T47D (cell line): Measurements from ENCODE around the gene MPND.
A peak's percentile ranks its signal among the peaks of the same experiment; 100 is the strongest.

Source experiments
- DNase-seq, 2 experiments: peaks; one replicate each; pipeline versions ENCODE4 v3.0.0 to v3.0.0-alpha.2; 2011 to 2012; ENCODE audit warnings: low read depth in 1 of 2, low spot score in 1 of 2
- JUND ChIP-seq: IDR thresholded peaks from 2 replicates; pipeline ENCODE4 v1.6.1; 2012; ENCODE audit warnings: low read depth
- in situ Hi-C: cut with HindIII; loops from 2 replicates; pipeline ENCODE4 v1.10.0; 2016; ENCODE audit warnings: low sequenced_read_pairs, low pct_unique_long_range_greater_than_20kb

MPND gene

GRCh38 chr19:4375164-4376027 lies 32.0 kb downstream of the MPND start:
- no peak for TF ChIP-seq JUND
- peak in 1 of 2 experiments; percentile 87 for DNase-seq
- in situ Hi-C loops: no loop called here

- in situ Hi-C loops: no loop called here
- no peak for DNase-seq
- TF ChIP-seq JUND: no peak
These were observed 32.8 kb downstream of the MPND start for GRCh38 chr19:4376028-4376670.

- in situ Hi-C loops: no loop called here
- DNase-seq: no peak
- no peak for TF ChIP-seq JUND
These were observed 33.3 kb downstream of the MPND start for GRCh38 chr19:4376671-4376990.

- in situ Hi-C loops: no loop called here
- DNase-seq: no peak
- TF ChIP-seq JUND: no peak
These were observed 33.8 kb downstream of the MPND start for GRCh38 chr19:4376991-4377781.

GRCh38 chr19:4378886-4379285 lies 35.5 kb downstream of the MPND start:
- DNase-seq: no peak
- in situ Hi-C loops: no loop called here
- TF ChIP-seq JUND: no peak

- in situ Hi-C loops: no loop called here
- DNase-seq: peak in 1 of 2 experiments; percentile 83
- no peak for TF ChIP-seq JUND
These were observed 36.3 kb downstream of the MPND start for GRCh38 chr19:4379383-4380253.

GRCh38 chr19:4380254-4380727 lies 36.9 kb downstream of the MPND start:
- in situ Hi-C loops: no loop called here
- no peak for TF ChIP-seq JUND
- DNase-seq: no peak

- DNase-seq: no peak
- in situ Hi-C loops: no loop called here
- no peak for TF ChIP-seq JUND
These were observed 42.1 kb downstream of the MPND start for GRCh38 chr19:4385291-4386040.

- TF ChIP-seq JUND: no peak
- DNase-seq: no peak
- in situ Hi-C loops: no loop called here
These were observed 42.9 kb downstream of the MPND start for GRCh38 chr19:4386041-4386782.

- peak; percentile 54 to 93 for DNase-seq
- in situ Hi-C loops: no loop called here
- no peak for TF ChIP-seq JUND
These were observed 45.1 kb downstream of the MPND start for GRCh38 chr19:4388337-4389063.
